ENCODE data around the gene CCNB1.
"Not testable (repeated sequence)": the region's sequence is repeated elsewhere in the genome, so short reads cannot be mapped to it uniquely, and the experiment has no call there.

Gene CCNB1

GRCh38 chr5:69166686-69167492 is at the start of gene CCNB1:
TSS of gene CCNB1 (plus strand) at chr5:69167150. CDS start at chr5:69167263, 113 bp downstream.
- peak; percentile 98 for DNase-seq

GRCh38 chr5:69129413-69129812 is 37.5 kb upstream of the CCNB1 start:
- DNase-seq = no peak

- no peak for DNase-seq
These were observed 36.7 kb upstream of the CCNB1 start for GRCh38 chr5:69130241-69130640.

- DNase-seq = no peak
These were observed 35.6 kb upstream of the CCNB1 start for GRCh38 chr5:69131304-69131703.

- DNase-seq = no peak
These were observed 32.8 kb upstream of the CCNB1 start for GRCh38 chr5:69134126-69134525.

- no peak for DNase-seq
These were observed 30.7 kb upstream of the CCNB1 start for GRCh38 chr5:69136293-69136692.

GRCh38 chr5:69137208-69137607 is 29.7 kb upstream of the CCNB1 start:
- DNase-seq = not testable (repeated sequence)

GRCh38 chr5:69137807-69138206 is 29.1 kb upstream of the CCNB1 start:
- no peak for DNase-seq

GRCh38 chr5:69138766-69139165 is 28.2 kb upstream of the CCNB1 start:
- DNase-seq = no peak

- not testable (repeated sequence) for DNase-seq
These were observed 26.7 kb upstream of the CCNB1 start for GRCh38 chr5:69140239-69140638.

- no peak for DNase-seq
These were observed 26.1 kb upstream of the CCNB1 start for GRCh38 chr5:69140827-69141226.

GRCh38 chr5:69148576-69148975 is 18.4 kb upstream of the CCNB1 start:
- DNase-seq = not testable (repeated sequence)

- no peak for DNase-seq
These were observed 17.8 kb upstream of the CCNB1 start for GRCh38 chr5:69148981-69149675.

GRCh38 chr5:69149676-69150010 is 17.3 kb upstream of the CCNB1 start:
- no peak for DNase-seq

- peak; percentile 50 for DNase-seq
These were observed 14.2 kb upstream of the CCNB1 start for GRCh38 chr5:69152731-69153130.

GRCh38 chr5:69156456-69156855 is 10.5 kb upstream of the CCNB1 start:
- no peak for DNase-seq

GRCh38 chr5:69158039-69158438 is 8.9 kb upstream of the CCNB1 start:
- no peak for DNase-seq

GRCh38 chr5:69160651-69161050 is 6.3 kb upstream of the CCNB1 start:
- no peak for DNase-seq

GRCh38 chr5:69167493-69167855 is 524 bp downstream of the CCNB1 start:
- peak; percentile 8 for DNase-seq

- no peak for DNase-seq
These were observed 979 bp downstream of the CCNB1 start for GRCh38 chr5:69167929-69168328.

GRCh38 chr5:69170495-69170894 is 3.5 kb downstream of the CCNB1 start:
- no peak for DNase-seq

- no peak for DNase-seq
These were observed 4.0 kb downstream of the CCNB1 start for GRCh38 chr5:69170969-69171368.

- DNase-seq = not testable (repeated sequence)
These were observed 14.8 kb downstream of the CCNB1 start for GRCh38 chr5:69181659-69182293.

GRCh38 chr5:69184621-69185020 is 17.7 kb downstream of the CCNB1 start:
- DNase-seq = peak; percentile 48

Data from inflammatory macrophage treated with lipopolysaccharide for 4 hours (primary cell).